ENCODE measurements around the gene DAPK2.
"Not testable (repeated sequence)": the region's sequence is repeated elsewhere in the genome, so short reads cannot be mapped to it uniquely, and the experiment has no call there.

The DAPK2 gene

GRCh38 chr15:63911160-63911559 lies 135.1 kb downstream of the DAPK2 start:
- no peak for FAIRE-seq

GRCh38 chr15:63909819-63910437 lies 136.4 kb downstream of the DAPK2 start:
- FAIRE-seq, result no peak

DNA sequence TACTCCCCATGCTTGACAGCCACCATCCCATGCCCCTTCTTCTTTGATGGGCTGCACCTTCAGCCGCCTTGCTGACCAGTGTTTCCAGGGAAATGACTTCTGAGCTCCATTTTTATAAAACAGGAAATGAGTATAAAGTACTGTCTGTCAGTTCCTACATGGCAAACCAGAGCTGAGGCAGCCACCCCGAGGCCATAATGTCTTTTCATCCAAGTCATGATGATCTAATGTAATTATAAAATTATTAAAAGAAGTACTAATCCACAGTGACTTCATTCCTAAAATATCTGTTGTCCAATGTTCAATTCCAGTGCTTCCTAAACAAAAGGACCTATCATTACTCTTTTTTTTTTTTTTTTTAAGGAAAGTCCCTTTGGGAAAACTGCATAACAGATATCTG lies 137.3 kb downstream of the DAPK2 start:
- no peak for FAIRE-seq

- no peak for FAIRE-seq
These were observed 138.0 kb downstream of the DAPK2 start for GRCh38 chr15:63908281-63908680.

DNA sequence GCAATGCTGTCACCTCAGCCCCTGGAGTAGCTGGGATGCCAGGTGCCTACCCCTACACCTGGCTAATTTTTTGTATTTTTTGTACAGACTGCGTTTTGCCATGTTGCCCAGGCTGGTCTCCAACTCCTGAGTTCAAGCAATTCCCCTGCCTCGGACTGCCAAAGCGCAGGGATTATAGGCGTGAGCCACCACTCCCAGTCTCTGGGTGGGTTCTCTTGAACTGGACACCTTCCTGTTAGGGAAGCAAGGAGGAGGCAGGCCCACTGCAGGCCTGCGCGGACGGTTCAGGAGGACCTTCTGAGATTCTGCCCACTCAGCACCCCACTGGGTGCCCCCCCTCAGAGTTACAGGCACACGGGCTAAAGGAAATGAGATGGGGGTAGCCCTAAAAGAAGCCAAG lies 138.8 kb downstream of the DAPK2 start:
- no peak for FAIRE-seq

DNA sequence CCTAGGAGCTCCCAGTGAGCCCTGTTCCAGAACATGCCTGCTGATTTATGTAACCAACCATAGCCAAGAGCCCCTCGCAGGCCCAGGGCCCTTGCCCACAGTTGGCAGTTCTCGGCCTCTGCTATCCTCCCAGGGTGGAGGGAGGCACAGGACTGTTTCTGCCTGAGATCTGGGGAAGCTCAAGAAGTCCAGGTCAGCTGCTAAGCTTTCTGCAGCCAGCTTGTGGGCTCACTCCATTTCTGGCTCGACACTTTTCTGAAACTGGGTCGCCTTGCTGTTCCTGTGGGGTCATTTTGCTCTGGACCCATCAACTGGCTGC lies 140.1 kb downstream of the DAPK2 start:
- no peak for FAIRE-seq

GRCh38 chr15:63905558-63906265 lies 140.6 kb downstream of the DAPK2 start:
- FAIRE-seq, result no peak

DNA sequence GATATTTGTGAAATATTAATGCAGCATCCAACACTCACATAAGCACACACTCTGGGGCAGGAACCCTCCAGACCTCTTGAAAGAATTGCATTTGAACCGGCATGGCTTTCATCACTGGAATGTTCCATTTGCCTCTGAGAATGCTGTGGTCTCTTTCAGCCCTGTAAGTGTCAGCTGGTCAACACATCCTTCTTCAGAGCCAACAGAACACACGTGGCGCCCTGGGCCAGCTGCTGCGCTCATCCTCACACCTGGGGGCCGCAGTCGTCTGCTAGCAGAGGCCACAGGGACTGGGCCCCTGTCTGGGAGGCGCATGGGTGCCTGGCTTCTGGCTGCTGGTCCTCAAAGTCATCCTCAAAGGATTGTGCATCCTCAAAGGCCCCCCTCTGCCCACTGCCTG lies 141.2 kb downstream of the DAPK2 start:
- FAIRE-seq, result no peak

DNA sequence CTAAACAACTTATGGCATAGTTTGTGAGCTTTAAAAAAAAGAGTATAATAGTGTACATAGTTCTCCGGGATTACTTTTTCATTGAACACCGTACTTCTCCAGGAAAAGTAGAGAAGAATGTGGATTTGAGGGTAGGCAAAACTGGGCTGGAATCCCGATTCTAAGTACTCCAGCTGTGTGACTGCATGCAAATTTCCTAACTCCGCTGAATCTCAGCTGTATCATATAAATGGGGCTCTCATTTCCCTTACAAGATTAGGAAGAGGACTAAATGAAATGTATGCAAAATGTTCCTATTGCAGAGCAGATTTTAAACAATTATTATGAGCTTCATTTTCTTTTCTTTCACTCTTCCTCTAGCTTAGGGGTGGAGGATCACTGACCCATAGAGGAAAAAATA lies 142.2 kb downstream of the DAPK2 start:
- no peak for FAIRE-seq

- FAIRE-seq, result no peak
These were observed 143.6 kb downstream of the DAPK2 start for GRCh38 chr15:63902671-63903035.

DNA sequence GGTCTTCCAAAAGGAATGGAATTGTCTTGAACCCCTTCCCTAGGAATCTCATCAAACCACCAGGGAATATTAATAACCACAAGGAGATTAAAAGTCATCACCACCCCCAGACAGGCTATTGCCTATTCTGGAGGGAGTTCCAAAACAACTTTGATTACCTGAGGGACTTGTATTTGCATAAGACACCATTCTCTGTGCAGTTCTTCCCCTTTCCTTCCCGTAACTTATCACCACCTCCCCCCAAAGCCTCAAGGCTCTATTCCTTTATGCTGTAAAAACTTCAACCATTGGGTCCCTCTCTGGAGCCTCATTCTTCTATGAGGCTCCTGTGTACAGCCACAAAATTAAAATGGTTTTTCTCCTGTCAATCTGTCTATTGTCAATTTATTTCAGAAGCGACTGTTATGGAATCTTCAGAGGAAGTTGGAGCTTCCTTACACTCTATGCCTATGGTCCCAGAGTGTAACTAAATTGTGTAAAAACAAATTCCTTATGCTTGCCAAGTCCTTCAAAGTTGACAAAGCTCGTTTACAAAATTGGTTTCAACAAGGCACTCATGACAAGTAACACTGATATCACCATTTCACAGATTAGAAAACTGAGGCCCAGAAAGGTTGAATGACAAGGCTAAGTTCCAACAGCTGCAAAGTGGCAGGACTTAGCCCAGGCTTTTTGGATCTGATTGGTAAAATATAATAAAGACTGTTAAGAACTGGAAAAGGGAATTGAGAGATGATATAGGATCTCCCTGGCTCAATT lies 144.2 kb downstream of the DAPK2 start:
- no peak for FAIRE-seq

GRCh38 chr15:63900306-63900705 lies 146.0 kb downstream of the DAPK2 start:
- no peak for FAIRE-seq

DNA sequence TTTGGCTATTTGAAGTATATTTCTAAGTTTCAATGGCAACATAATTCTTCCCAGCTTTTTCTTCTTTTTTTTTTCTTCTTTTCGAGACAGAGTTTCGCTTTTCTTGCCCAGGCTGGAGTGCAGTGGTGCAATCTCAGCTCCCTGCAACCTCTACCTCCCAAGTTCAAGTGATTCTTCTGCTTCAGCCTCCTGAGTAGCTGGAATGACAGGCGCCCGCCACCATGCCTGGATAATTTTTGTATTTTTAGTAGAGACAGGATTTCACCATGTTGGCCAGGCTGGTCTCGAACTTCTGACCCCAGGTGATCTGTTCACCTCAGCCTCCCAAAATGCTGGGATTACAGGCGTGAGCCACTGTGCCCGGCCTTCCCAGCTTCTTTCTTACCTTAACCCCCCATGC lies 146.7 kb downstream of the DAPK2 start:
- FAIRE-seq, result not testable (repeated sequence)

GRCh38 chr15:63899193-63899592 lies 147.1 kb downstream of the DAPK2 start:
- no peak for FAIRE-seq

DNA sequence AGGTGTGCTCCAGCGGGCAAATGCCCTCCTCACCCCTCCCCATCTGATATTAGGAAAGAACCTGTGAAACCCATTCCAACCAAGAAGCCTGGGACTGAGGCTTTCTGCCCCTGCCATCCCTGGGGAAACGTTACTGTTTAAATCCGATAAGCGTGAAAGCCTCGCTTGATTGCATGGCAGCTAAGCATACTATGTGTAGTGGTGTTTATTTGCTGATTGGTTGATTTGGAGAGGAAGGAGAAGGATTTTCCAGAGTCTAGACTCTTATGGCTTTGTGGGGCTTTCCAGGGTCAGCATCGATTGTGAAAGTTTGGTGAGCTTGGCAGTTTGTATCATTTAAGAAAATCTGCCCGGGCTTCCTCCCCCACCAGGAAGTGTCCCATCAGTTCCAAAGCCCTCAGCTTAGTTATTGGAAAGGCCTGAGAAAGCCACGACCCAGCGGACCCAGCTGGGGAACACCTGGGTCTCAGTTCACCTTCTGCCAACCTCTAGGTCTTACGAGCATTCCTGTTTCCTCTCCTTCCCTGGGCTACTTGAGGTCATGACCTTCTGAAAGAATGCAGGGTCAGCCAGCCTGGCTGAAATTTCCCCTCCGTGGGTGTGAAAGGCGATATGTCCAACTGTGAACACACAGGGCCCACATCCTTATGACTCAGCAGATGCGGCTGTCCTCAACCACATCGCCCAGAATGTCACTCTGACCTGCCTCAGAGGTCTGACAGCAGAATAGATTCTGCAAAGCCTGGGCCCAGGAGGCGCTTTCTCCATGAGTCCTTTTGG lies 149.8 kb downstream of the DAPK2 start:
- FAIRE-seq, result no peak

GRCh38 chr15:63895787-63896218 lies 150.5 kb downstream of the DAPK2 start:
- no peak for FAIRE-seq

DNA sequence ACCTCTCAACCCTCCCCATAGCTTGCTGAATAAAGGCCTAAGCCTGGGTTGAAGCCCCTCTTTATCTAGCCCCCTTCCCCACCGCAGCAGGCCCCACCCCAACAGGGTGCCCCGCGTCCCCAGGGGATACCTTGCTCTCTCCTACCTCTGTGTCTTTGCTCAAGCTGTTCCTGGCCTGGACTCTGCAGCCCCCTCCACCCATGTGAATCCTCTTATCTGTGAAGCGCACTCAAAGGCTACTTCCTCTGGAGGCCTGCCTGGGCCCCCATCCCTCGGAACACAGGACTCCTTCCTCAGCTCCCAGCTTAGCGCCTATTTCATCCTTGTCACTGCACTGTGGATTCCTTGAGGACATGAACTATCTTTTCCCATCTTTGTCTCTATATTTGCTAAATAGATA lies 151.1 kb downstream of the DAPK2 start:
- FAIRE-seq, result no peak

DNA sequence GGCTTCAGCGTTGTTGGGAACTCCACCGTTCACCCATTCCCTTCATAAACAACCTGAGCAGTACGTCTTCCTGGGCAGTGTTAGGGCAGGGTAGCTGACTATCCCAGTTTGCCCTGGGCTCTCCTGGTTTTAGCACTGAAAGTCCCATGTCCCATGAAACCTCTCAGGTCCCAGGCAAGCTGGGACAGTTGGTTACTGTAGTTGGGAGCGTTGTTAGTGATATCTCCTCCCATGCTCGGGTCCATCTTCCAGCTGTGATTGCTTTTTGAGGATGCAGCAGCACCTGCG lies 151.7 kb downstream of the DAPK2 start:
- FAIRE-seq, result no peak

DNA sequence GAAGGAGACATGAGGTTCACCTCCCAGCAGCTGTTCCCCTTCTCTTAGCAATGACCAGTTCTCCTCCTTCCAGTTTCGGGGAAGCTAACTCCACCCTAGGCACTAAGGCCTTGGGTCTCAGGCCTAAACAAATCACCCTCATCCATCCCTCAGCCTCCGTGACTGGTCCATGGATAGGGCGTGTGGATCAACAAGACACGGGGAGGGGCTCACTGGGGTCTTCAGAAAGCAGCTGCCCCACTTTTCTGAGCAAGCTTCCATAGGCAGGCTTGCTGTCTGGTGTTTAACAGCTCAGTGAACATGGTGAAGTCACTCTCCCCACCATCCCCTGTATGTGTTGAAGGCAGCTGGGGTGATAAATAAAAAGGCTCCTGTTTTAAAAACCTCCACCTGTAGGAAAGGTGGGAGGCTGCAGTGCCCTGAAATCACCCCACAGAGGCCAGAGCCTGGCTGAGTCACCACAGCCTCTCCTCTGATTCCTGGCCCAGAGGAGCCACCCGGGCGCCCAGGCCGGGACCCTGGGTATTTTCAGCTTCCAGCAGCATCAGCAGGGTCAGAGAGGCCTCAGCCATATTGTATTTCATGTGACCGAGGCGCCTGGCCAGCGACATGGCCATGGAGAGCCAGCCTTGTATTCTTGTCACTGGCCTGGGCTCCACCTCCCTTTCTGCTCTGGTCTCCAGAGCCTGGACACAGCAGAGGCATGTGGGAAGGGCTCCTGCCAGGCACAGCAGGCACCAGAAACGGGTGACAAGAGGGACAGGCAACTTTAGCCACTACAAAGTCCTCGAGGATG lies 152.2 kb downstream of the DAPK2 start:
- no peak for FAIRE-seq

GRCh38 chr15:63892794-63893441 lies 153.4 kb downstream of the DAPK2 start:
- no peak for FAIRE-seq

DNA sequence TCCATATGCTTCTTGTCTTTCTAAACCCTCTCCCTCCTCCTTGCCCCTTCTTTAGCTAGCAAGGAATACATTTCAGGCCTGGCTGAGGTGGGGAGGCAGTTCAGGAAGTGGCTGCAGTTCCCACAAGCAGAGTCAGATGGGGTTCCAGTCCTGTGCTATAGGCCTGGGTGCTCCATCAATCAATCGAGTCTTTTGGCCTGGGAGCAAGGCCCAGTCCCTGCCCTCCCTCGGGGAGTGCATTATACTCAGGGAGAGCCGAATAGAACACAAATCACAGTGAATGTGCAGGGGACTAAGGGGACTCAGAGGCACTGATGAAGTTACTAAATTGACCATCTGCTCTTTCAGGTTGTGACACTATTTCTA lies 154.5 kb downstream of the DAPK2 start:
- no peak for FAIRE-seq

DNA sequence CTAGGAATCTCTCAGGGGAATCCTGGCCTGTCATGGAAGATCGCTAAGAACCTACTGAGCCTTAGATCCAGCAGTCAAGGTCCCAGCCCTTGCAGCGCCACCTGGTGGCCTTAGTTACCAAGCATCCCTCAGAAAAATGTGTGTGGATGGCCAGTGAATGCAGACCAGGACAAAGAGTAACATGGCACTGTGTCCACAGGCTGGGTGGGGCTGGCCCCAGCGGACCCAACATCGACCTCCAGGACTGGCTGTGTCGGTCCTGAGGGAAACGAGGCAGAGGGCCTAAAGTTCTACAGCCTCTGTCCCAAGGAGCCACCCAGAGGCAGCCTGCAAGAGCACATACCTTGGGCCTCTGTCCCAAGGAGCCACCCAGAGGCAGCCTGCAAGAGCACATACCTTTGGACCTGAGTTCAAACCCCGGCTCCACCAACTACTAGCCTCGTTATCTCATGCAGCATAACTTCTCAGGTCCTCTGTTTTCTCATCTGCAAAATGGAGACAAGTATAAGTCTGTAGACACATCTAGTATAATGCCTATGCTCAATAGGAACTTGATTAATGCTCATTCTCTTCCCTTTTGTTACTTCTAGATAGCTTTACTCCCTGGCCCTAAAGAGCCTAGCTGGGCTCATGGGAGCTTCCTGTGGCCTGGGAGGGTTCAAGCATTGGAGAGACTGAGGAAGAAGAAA lies 155.1 kb downstream of the DAPK2 start:
- peak; percentile 78 for FAIRE-seq
